Caco-2 (cell line): ENCODE results near the gene CCDC137. TPM values are rescaled to one million over a fixed set of nuclear protein-coding genes. Genes with fewer than 3 reads are reported as not detected.

Experiments used
- BruUV-seq: library from RNA; stranded (reverse); fragments of 400-500 nt; replicated peaks from 2 replicates; lab custom pipeline; 2021; lab: Mats Ljungman, UMichigan
- CTCF ChIA-PET: fragments of 300-600 bp; sonication (Branson Sonifier 250); formaldehyde crosslinking; loops from one replicate; lab custom pipeline; 2022; ENCODE audit warnings: antibody characterized with exemption; lab: Charles Lee
- POLR2A ChIA-PET: fragments of 300-600 bp; sonication (Branson Sonifier 250); formaldehyde crosslinking; loops from one replicate; lab custom pipeline; 2022; ENCODE audit warnings: antibody characterized with exemption; lab: Charles Lee
- DNase-seq, 2 experiments: peaks; one replicate each; pipeline versions ENCODE4 v3.0.0 to v3.0.0-alpha.2; 2020 to 2022
- H3K27me3 ChIP-seq: replicated peaks from 2 replicates; pipeline ENCODE4 v1.6.0; 2011; ENCODE audit warnings: low read length; ENCODE audit not compliant: control insufficient read depth, insufficient read depth
- H3K36me3 ChIP-seq: 2 replicates; pipeline ENCODE4 v1.5.1; 2011; ENCODE audit warnings: low read length; ENCODE audit not compliant: control insufficient read depth, insufficient read depth
- H3K4me1 ChIP-seq: fragments of 250-450 bp; sonication (Bioruptor Pico); 2 replicates; pipeline ENCODE4 v1.5.1; 2020; ENCODE audit warnings: mild to moderate bottlenecking
- H3K4me3 ChIP-seq: 2 replicates; pipeline ENCODE4 v1.5.1; 2011; ENCODE audit warnings: low read depth, mild to moderate bottlenecking, control low read depth, low read length
- H3K9me3 ChIP-seq: fragments of 250-450 bp; sonication (Bioruptor Pico); 2 replicates; pipeline ENCODE4 v1.5.1; 2020; ENCODE audit warnings: mild to moderate bottlenecking, moderate library complexity
- H3K27ac Mint-ChIP-seq: one replicate; pipeline ENCODE4 v1.8.0; 2022; ENCODE audit warnings: mixed read lengths; ENCODE audit not compliant: unreplicated experiment
- H3K27me3 Mint-ChIP-seq: one replicate; pipeline ENCODE4 v1.8.0; 2022; ENCODE audit warnings: mixed read lengths; ENCODE audit not compliant: insufficient read depth, unreplicated experiment
- H3K36me3 Mint-ChIP-seq: one replicate; pipeline ENCODE4 v1.8.0; 2022; ENCODE audit warnings: mild to moderate bottlenecking, mixed read lengths; ENCODE audit not compliant: insufficient read depth, unreplicated experiment
- H3K4me1 Mint-ChIP-seq: one replicate; pipeline ENCODE4 v1.8.0; 2022; ENCODE audit warnings: low read depth, mixed read lengths; ENCODE audit not compliant: unreplicated experiment
- H3K4me3 Mint-ChIP-seq: one replicate; pipeline ENCODE4 v1.8.0; 2022; ENCODE audit warnings: mild to moderate bottlenecking, moderate library complexity, mixed read lengths; ENCODE audit not compliant: unreplicated experiment
- H3K9me3 Mint-ChIP-seq: one replicate; pipeline ENCODE4 v1.8.0; 2022; ENCODE audit warnings: mixed read lengths; ENCODE audit not compliant: unreplicated experiment
- CTCF ChIP-seq, 2 experiments: fragments of 200-600 bp in 1 of 2; IDR thresholded peaks; 1 replicate in 1 of 2; 2 replicates in 1 of 2; pipeline versions ENCODE4 v1.5.1 to v1.8.0; 2011 to 2022; ENCODE audit warnings: antibody characterized with exemption in 1 of 2, control low read depth in 1 of 2, inconsistent platforms in 1 of 2, low read depth in 1 of 2, low read length in 1 of 2, mild to moderate bottlenecking in 1 of 2, moderate library complexity in 1 of 2; ENCODE audit not compliant: insufficient read depth in 1 of 2, severe bottlenecking in 1 of 2, unreplicated experiment in 1 of 2
- intact Hi-C: fragments of 100-400 bp; cut with micrococcal nuclease; formaldehyde crosslinking; loops from one replicate; pipeline ENCODE4 v1.10.0; 2022; ENCODE audit not compliant: unreplicated experiment
- total RNA-seq: library from RNA; stranded (reverse); gene quantifications from 2 replicates; pipeline ENCODE4 v1.2.3, GENCODE V29; 2022

The CCDC137 gene
- total RNA-seq, 1 experiment from 2014 or later: 50.5 TPM

DNA sequence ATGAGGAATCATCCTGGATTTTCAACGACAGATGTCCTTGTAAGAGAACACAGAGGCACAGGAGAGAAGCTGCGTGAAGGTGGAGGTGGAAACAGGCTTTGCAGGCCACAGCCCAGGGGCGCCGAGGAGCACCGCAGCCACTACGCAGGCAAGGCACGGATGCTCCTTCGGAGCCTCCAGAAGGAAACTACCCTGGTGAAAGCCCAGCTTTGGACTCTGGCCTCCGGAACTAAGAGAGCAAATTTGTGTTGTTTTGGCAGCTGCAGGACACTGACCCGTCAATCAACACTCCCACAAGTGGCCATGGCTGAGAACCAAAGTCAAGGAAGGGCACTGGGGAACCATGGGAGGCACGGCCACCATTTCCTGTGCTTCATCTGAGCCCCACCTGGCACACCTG is 13.6 kb downstream of the CCDC137 start:
- Histone ChIP-seq H3K27me3 (no peaks in the 10 kb centered on the region), H3K4me3 (no peak overlapping the region), H3K9me3 (no peaks in the 10 kb centered on the region), H3K4me1 (0 out of 2 replicates have a peak, but pooled peaks cover 8% of the 10 kb centered on the region), H3K36me3 (no peaks in the 10 kb centered on the region; the same call in 1 of the 2 replicates)
- intact Hi-C loops: no loop called here
- no peak for DNase-seq
- Mint-ChIP-seq H3K4me1 (peaks cover 5% of the 10 kb centered on the region), H3K36me3 (peaks cover 40% of the 10 kb centered on the region), H3K27ac (no peak overlapping the region), H3K4me3 (no peak overlapping the region), H3K9me3 (no peaks in the 10 kb centered on the region), H3K27me3 (no peaks in the 10 kb centered on the region)
- CTCF ChIA-PET: no interaction called here
- no peak for TF ChIP-seq CTCF (IDR thresholded peaks at IDR 0.05; ENCODE audit: insufficient read depth in 1 of 2, low read depth in 1 of 2, low read length in 1 of 2, severe bottlenecking in 1 of 2, unreplicated experiment in 1 of 2)
- BruUV-seq: no TSS peak
- POLR2A ChIA-PET: no interaction called here

- H3K9me3 ChIP-seq: no peaks in the 10 kb centered on the region
- Mint-ChIP-seq H3K27ac (no peak overlapping the region), H3K9me3 (no peaks in the 10 kb centered on the region), H3K4me3 (peak overlapping the region; percentile 97), H3K27me3 (no peaks in the 10 kb centered on the region), H3K36me3 (peaks cover 38% of the 10 kb centered on the region), H3K4me1 (no peaks in the 10 kb centered on the region)
- H3K36me3 ChIP-seq: no peaks in the 10 kb centered on the region; the same call in none of the 2 replicates
- no peak for DNase-seq
- no peak for TF ChIP-seq CTCF (IDR thresholded peaks at IDR 0.05; ENCODE audit: insufficient read depth in 1 of 2, low read depth in 1 of 2, low read length in 1 of 2, severe bottlenecking in 1 of 2, unreplicated experiment in 1 of 2)
- H3K4me3 ChIP-seq: no peak overlapping the region
- BruUV-seq: no TSS peak
- 0 out of 2 replicates have a peak, but pooled peaks cover 10% of the 10 kb centered on the region for H3K4me1 ChIP-seq
- no peaks in the 10 kb centered on the region for H3K27me3 ChIP-seq
- ChIA-PET POLR2A (no interaction called here), CTCF (no interaction called here)
- intact Hi-C loops: no loop called here
Measured at GRCh38 chr17:81681672-81682071, 15.1 kb downstream of the CCDC137 start.

- Histone ChIP-seq H3K4me1 (0 out of 2 replicates have a peak, but pooled peaks cover 10% of the 10 kb centered on the region), H3K4me3 (peak overlapping the region; percentile 89), H3K36me3 (peaks cover 2% of the 10 kb centered on the region), H3K9me3 (no peaks in the 10 kb centered on the region), H3K27me3 (no peaks in the 10 kb centered on the region)
- Mint-ChIP-seq H3K4me1 (no peaks in the 10 kb centered on the region), H3K27ac (peak overlapping the region; percentile 95), H3K4me3 (peak overlapping the region; percentile 97), H3K9me3 (no peaks in the 10 kb centered on the region), H3K36me3 (peaks cover 36% of the 10 kb centered on the region), H3K27me3 (no peaks in the 10 kb centered on the region)
- intact Hi-C loops: loop anchor here (1.0 kb wide), 1 partner anchor 21 kb away; the partner anchor contains the start of gene MRPL12
- no TSS peak for BruUV-seq
- DNase-seq: no peak
- no peak for TF ChIP-seq CTCF (IDR thresholded peaks at IDR 0.05; ENCODE audit: insufficient read depth in 1 of 2, low read depth in 1 of 2, low read length in 1 of 2, severe bottlenecking in 1 of 2, unreplicated experiment in 1 of 2)
- ChIA-PET POLR2A (interaction anchor here (0.7 to 1.6 kb wide), 4 partner anchors 15 to 25 kb away, joined by 3 to 45 read pairs (median 5); partner anchors contain the start of gene MRPL12), CTCF (no interaction called here)
Measured at GRCh38 chr17:81682565-81683207, 16.1 kb downstream of the CCDC137 start.
